ENCODE measurements around the gene ZNF764. TPM values are rescaled to one million over a fixed set of nuclear protein-coding genes. Genes with fewer than 3 reads are reported as not detected.

The ZNF764 gene
- total RNA-seq, 1 experiment from 2014 or later = 6.8 TPM

Other genes with a start within 250 kb of the ZNF764 start
- gene CD2BP2, start 203.1 kb downstream of the ZNF764 start, total RNA-seq (2014; rRNA removed; shearing (Covaris generic); ENCODE audit: low replicate concordance) = 43.8 and 70.0 TPM in 2 replicates
- 40.3 and 60.6 TPM in 2 replicates for gene TBC1D10B, start 187.9 kb downstream of the ZNF764 start, total RNA-seq (2014; rRNA removed; shearing (Covaris generic); ENCODE audit: low replicate concordance)
- not detected in 2 replicates for gene MYL11, start 183.6 kb downstream of the ZNF764 start, total RNA-seq (2014; rRNA removed; shearing (Covaris generic); ENCODE audit: low replicate concordance)
- not detected in 2 replicates for gene SEPTIN1, start 175.8 kb downstream of the ZNF764 start, total RNA-seq (2014; rRNA removed; shearing (Covaris generic); ENCODE audit: low replicate concordance)
- gene ZNF48, start 163.0 kb downstream of the ZNF764 start, total RNA-seq (2014; rRNA removed; shearing (Covaris generic); ENCODE audit: low replicate concordance) = 17.2 and 19.8 TPM in 2 replicates
- 13.1 and 28.5 TPM in 2 replicates for gene ZNF771, start 150.8 kb downstream of the ZNF764 start, total RNA-seq (2014; rRNA removed; shearing (Covaris generic); ENCODE audit: low replicate concordance)
- gene DCTPP1, start 128.3 kb downstream of the ZNF764 start, total RNA-seq (2014; rRNA removed; shearing (Covaris generic); ENCODE audit: low replicate concordance) = 106 and 131 TPM in 2 replicates
- 75.8 and 110 TPM in 2 replicates for gene SEPHS2, start 112.5 kb downstream of the ZNF764 start, total RNA-seq (2014; rRNA removed; shearing (Covaris generic); ENCODE audit: low replicate concordance)
- gene ITGAL, start 85.6 kb downstream of the ZNF764 start, total RNA-seq (2014; rRNA removed; shearing (Covaris generic); ENCODE audit: low replicate concordance) = not detected in 2 replicates
- gene ZNF768, start 31.8 kb downstream of the ZNF764 start, total RNA-seq (2014; rRNA removed; shearing (Covaris generic); ENCODE audit: low replicate concordance) = 47.6 and 72.9 TPM in 2 replicates
- gene ZNF747, start 23.5 kb downstream of the ZNF764 start, total RNA-seq (2014; rRNA removed; shearing (Covaris generic); ENCODE audit: low replicate concordance) = 11.8 and 27.9 TPM in 2 replicates
- 4.0 TPM in 2 replicates for gene ZNF688, start 13.3 kb upstream of the ZNF764 start, total RNA-seq (2014; rRNA removed; shearing (Covaris generic); ENCODE audit: low replicate concordance)
- gene ZNF785, start 27.3 kb upstream of the ZNF764 start, total RNA-seq (2014; rRNA removed; shearing (Covaris generic); ENCODE audit: low replicate concordance) = 11.4 and 15.7 TPM in 2 replicates
- 6.5 and 9.1 TPM in 2 replicates for gene ZNF689, start 52.0 kb upstream of the ZNF764 start, total RNA-seq (2014; rRNA removed; shearing (Covaris generic); ENCODE audit: low replicate concordance)
- gene PRR14, start 92.6 kb upstream of the ZNF764 start, total RNA-seq (2014; rRNA removed; shearing (Covaris generic); ENCODE audit: low replicate concordance) = 1.7 and 5.3 TPM in 2 replicates
- 6.0 and 14.5 TPM in 2 replicates for gene FBRS, start 100.1 kb upstream of the ZNF764 start, total RNA-seq (2014; rRNA removed; shearing (Covaris generic); ENCODE audit: low replicate concordance)
- gene SRCAP, start 140.8 kb upstream of the ZNF764 start, total RNA-seq (2014; rRNA removed; shearing (Covaris generic); ENCODE audit: low replicate concordance) = 2.6 and 6.9 TPM in 2 replicates
- 18.3 and 25.2 TPM in 2 replicates for gene PHKG2, start 190.1 kb upstream of the ZNF764 start, total RNA-seq (2014; rRNA removed; shearing (Covaris generic); ENCODE audit: low replicate concordance)
- 4.1 and 9.1 TPM in 2 replicates for gene CFAP119, start 203.7 kb upstream of the ZNF764 start, total RNA-seq (2014; rRNA removed; shearing (Covaris generic); ENCODE audit: low replicate concordance)
- 116 and 127 TPM in 2 replicates for gene RNF40, start 203.9 kb upstream of the ZNF764 start, total RNA-seq (2014; rRNA removed; shearing (Covaris generic); ENCODE audit: low replicate concordance)
- gene ZNF629, start 228.8 kb upstream of the ZNF764 start, total RNA-seq (2014; rRNA removed; shearing (Covaris generic); ENCODE audit: low replicate concordance) = 10.3 and 13.6 TPM in 2 replicates